GM23338 (cell line): ENCODE data around the gene MAP4. TPM values are rescaled to one million over a fixed set of nuclear protein-coding genes. Genes with fewer than 3 reads are reported as not detected.

ENCODE experiments used
- ATAC-seq: fragments of 200-7000 bp; cut with Tn5 transposase; 3 replicates; pipeline ENCODE4 v1.9.1; 2020
- DNase-seq: peaks from one replicate; pipeline ENCODE4 v3.0.0-alpha.2; 2015; ENCODE audit warnings: low spot score
- H2AFZ ChIP-seq: fragments of 200-600 bp; sonication (generic); 2 replicates; pipeline ENCODE4 v1.8.0; 2016; ENCODE audit warnings: antibody characterized with exemption, mild to moderate bottlenecking, moderate library complexity
- H3F3A ChIP-seq: fragments of 200-600 bp; sonication (generic); replicated peaks from 2 replicates; pipeline ENCODE4 v1.8.0; 2017; ENCODE audit warnings: antibody characterized with exemption, mixed run types, low read depth
- H3K27ac ChIP-seq: fragments of 200-600 bp; sonication (generic); 2 replicates; pipeline ENCODE4 v1.6.1; 2016; ENCODE audit warnings: low read depth
- H3K27me3 ChIP-seq: fragments of 200-600 bp; sonication (generic); 2 replicates; pipeline ENCODE4 v1.8.0; 2016; ENCODE audit warnings: mild to moderate bottlenecking, mixed run types, moderate library complexity; ENCODE audit not compliant: insufficient read depth
- H3K36me3 ChIP-seq: fragments of 200-600 bp; sonication (generic); 2 replicates; pipeline ENCODE4 v1.8.0; 2016; ENCODE audit warnings: mild to moderate bottlenecking; ENCODE audit not compliant: insufficient read depth
- H3K4me1 ChIP-seq: fragments of 200-600 bp; sonication (generic); 2 replicates; pipeline ENCODE4 v1.8.0; 2016; ENCODE audit warnings: mild to moderate bottlenecking, moderate library complexity; ENCODE audit not compliant: insufficient read depth
- H3K4me2 ChIP-seq: fragments of 200-600 bp; sonication (generic); 2 replicates; pipeline ENCODE4 v1.7.1; 2017; ENCODE audit warnings: mixed run types
- H3K4me3 ChIP-seq: fragments of 200-600 bp; sonication (generic); 2 replicates; pipeline ENCODE4 v1.6.1; 2016; ENCODE audit warnings: mixed run types
- H3K79me2 ChIP-seq: fragments of 200-600 bp; sonication (generic); replicated peaks from 2 replicates; pipeline ENCODE4 v1.8.0; 2017; ENCODE audit warnings: mild to moderate bottlenecking; ENCODE audit not compliant: insufficient read depth
- H3K9me2 ChIP-seq: fragments of 200-600 bp; sonication (generic); 2 replicates; pipeline ENCODE4 v1.8.0; 2017; ENCODE audit not compliant: insufficient read depth
- H4K20me1 ChIP-seq: fragments of 200-600 bp; sonication (generic); replicated peaks from 2 replicates; pipeline ENCODE4 v1.8.0; 2017; ENCODE audit warnings: mild to moderate bottlenecking; ENCODE audit not compliant: insufficient read depth
- H3K27ac Mint-ChIP-seq: 2 replicates; pipeline ENCODE4 v1.8.0; 2020; ENCODE audit warnings: inconsistent platforms, mild to moderate bottlenecking, moderate library complexity, mixed read lengths
- H3K27me3 Mint-ChIP-seq: 3 replicates; pipeline ENCODE4 v1.8.0; 2022; ENCODE audit warnings: low read depth, mild to moderate bottlenecking, moderate library complexity, mixed read lengths, inconsistent platforms; ENCODE audit not compliant: insufficient read depth, poor library complexity
- H3K36me3 Mint-ChIP-seq: 3 replicates; pipeline ENCODE4 v1.8.0; 2021; ENCODE audit warnings: low read depth, mild to moderate bottlenecking, inconsistent platforms, moderate library complexity, mixed read lengths
- H3K4me1 Mint-ChIP-seq: 3 replicates; pipeline ENCODE4 v1.8.0; 2020; ENCODE audit warnings: mild to moderate bottlenecking, inconsistent platforms, mixed read lengths
- H3K4me3 Mint-ChIP-seq: 3 replicates; pipeline ENCODE4 v1.8.0; 2021; ENCODE audit warnings: moderate library complexity, mild to moderate bottlenecking, inconsistent platforms, mixed read lengths
- H3K9me3 Mint-ChIP-seq: 3 replicates; pipeline ENCODE4 v1.8.0; 2020; ENCODE audit warnings: moderate library complexity, mild to moderate bottlenecking, inconsistent platforms, mixed read lengths
- CREB1 ChIP-seq: fragments of 250-450 bp; sonication (Bioruptor Pico); IDR thresholded peaks from 2 replicates; pipeline ENCODE4 v1.5.0; 2020; ENCODE audit warnings: low read depth, mild to moderate bottlenecking, moderate library complexity
- EZH2phosphoT487 ChIP-seq: fragments of 200-600 bp; sonication (generic); IDR thresholded peaks from one replicate; pipeline ENCODE4 v1.8.1; 2018; ENCODE audit warnings: antibody characterized with exemption; ENCODE audit not compliant: unreplicated experiment
- JUNB ChIP-seq: IDR thresholded peaks from one replicate; pipeline ENCODE4 v1.6.1; 2016; ENCODE audit warnings: antibody characterized with exemption; ENCODE audit not compliant: unreplicated experiment
- STAT1 ChIP-seq: IDR thresholded peaks from one replicate; pipeline ENCODE4 v1.6.1; 2016; ENCODE audit warnings: antibody characterized with exemption; ENCODE audit not compliant: unreplicated experiment
- ZNF114 ChIP-seq: fragments of 250-450 bp; sonication (Bioruptor Pico); IDR thresholded peaks from 2 replicates; pipeline ENCODE4 v1.5.0; 2020; ENCODE audit warnings: mild to moderate bottlenecking, moderate library complexity
- ZNF331 ChIP-seq: fragments of 250-450 bp; sonication (Bioruptor Pico); IDR thresholded peaks from 2 replicates; pipeline ENCODE4 v1.5.0; 2020; ENCODE audit warnings: low read depth, mild to moderate bottlenecking, moderate library complexity
- polyA plus RNA-seq: library from polyadenylated mRNA; unstranded; fragments of >200 nt; fragmentation: Nextera tagmentation; extraction: Ambion mirVana; gene quantifications from 2 replicates; pipeline ENCODE4 v1.2.1, GENCODE V29; 2016
- total RNA-seq: library from RNA; depleted of rRNA; stranded (reverse); fragments of >200 nt; shearing (Covaris generic); gene quantifications from 2 replicates; pipeline ENCODE4 v1.2.3, GENCODE V29; 2014
- TF ChIP-seq, protein P1 (sequence below), 2 experiments: fragments of 200-600 bp in 1 of 2; sonication (generic) in 1 of 2; conservative IDR thresholded peaks; 2 replicates each; pipeline versions ENCODE4 v1.5.1 to v1.6.1; 2016 to 2017; ENCODE audit warnings: antibody characterized with exemption in 2 of 2, low read depth in 2 of 2, mild to moderate bottlenecking in 2 of 2, moderate library complexity in 1 of 2
- TF ChIP-seq, protein P2 (sequence below): fragments of 250-450 bp; sonication (Bioruptor Pico); IDR thresholded peaks from 2 replicates; pipeline ENCODE4 v1.5.0; 2020; ENCODE audit warnings: mild to moderate bottlenecking, moderate library complexity
- TF ChIP-seq, protein P3 (sequence below): IDR thresholded peaks from one replicate; pipeline ENCODE4 v1.6.1; 2018; ENCODE audit warnings: antibody characterized with exemption; ENCODE audit not compliant: unreplicated experiment

The MAP4 gene
- total and polyA plus RNA-seq, 2 experiments from 2014 or later, result 103 to 113 TPM

DNA sequence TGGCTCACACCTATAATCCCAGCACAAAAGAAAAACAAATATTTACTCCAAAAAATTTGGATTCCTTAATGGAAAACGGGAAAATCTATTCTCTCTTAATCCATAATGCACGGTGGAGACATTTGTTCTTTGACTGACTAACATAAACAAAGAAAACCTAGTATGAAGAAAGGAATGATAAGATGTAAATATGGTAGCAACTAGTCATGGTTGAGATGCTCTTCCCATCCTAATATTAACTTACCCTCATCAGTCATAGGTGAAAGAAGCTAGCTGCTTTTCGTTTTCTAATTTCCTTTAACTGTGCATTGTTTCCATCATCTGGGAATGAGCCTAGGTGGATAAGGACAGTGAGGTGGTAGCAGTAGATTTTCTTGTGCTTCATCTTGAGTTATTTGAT lies 22.0 kb downstream of the MAP4 start:
- H3K79me2 ChIP-seq, result peaks cover 73% of the 10 kb centered on the region
- peak overlapping the region; percentile 50; the same call in 1 of the 2 replicates for H3K27ac ChIP-seq
- Mint-ChIP-seq H3K9me3 (no peaks in the 10 kb centered on the region), H3K27ac (no peak overlapping the region), H3K36me3 (peaks cover 18% of the 10 kb centered on the region; the same call in 2 of the 3 replicates), H3K27me3 (no peaks in the 10 kb centered on the region), H3K4me3 (no peak overlapping the region), H3K4me1 (peaks cover 18% of the 10 kb centered on the region)
- H4K20me1 ChIP-seq, result peaks cover 11% of the 10 kb centered on the region; the same call in 1 of the 2 replicates
- H3K4me3 ChIP-seq, result no peak overlapping the region
- no peak overlapping the region for H2AFZ ChIP-seq
- TF ChIP-seq ZNF114 (CRISPR knock-in tag), result no peak
- ATAC-seq (no peak), DNase-seq (no peak)
- H3K9me2 ChIP-seq, result no peaks in the 10 kb centered on the region
- H3K27me3 ChIP-seq, result no peaks in the 10 kb centered on the region
- H3K4me1 ChIP-seq, result peaks cover 15% of the 10 kb centered on the region; the same call in 1 of the 2 replicates
- H3F3A ChIP-seq, result no peaks in the 10 kb centered on the region
- H3K36me3 ChIP-seq, result no peaks in the 10 kb centered on the region
- H3K4me2 ChIP-seq, result no peak overlapping the region

DNA sequence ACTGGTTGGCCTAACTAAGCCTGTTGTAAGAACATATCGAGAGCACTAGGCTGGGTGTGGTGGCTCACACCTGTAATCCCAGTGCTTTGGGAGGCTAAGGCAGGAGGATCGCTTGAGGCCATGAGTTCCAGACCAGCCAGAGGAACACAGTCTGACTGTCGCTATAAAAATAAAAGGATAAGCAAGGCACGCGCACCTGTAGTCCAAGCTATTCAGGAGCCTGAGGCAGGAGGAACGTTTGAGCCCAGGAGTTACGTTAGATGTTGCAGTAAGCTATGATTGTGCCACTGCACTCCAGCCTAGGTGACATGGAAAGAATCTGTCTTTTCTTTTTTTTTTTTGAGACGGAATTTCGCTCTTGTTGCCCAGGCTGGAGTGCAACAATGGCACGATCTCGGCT lies 24.9 kb downstream of the MAP4 start:
- H3K4me1 Mint-ChIP-seq, result peaks cover 10% of the 10 kb centered on the region
- no peaks in the 10 kb centered on the region for H3K9me3 Mint-ChIP-seq
- DNase-seq, result no peak
- TF ChIP-seq, protein P1, sequence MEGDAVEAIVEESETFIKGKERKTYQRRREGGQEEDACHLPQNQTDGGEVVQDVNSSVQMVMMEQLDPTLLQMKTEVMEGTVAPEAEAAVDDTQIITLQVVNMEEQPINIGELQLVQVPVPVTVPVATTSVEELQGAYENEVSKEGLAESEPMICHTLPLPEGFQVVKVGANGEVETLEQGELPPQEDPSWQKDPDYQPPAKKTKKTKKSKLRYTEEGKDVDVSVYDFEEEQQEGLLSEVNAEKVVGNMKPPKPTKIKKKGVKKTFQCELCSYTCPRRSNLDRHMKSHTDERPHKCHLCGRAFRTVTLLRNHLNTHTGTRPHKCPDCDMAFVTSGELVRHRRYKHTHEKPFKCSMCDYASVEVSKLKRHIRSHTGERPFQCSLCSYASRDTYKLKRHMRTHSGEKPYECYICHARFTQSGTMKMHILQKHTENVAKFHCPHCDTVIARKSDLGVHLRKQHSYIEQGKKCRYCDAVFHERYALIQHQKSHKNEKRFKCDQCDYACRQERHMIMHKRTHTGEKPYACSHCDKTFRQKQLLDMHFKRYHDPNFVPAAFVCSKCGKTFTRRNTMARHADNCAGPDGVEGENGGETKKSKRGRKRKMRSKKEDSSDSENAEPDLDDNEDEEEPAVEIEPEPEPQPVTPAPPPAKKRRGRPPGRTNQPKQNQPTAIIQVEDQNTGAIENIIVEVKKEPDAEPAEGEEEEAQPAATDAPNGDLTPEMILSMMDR (conservative IDR thresholded peaks at IDR 0.05; ENCODE audit: low read depth in 2 of 2), result no peak
- TF ChIP-seq EZH2phosphoT487, result no peak
- TF ChIP-seq, protein P2, sequence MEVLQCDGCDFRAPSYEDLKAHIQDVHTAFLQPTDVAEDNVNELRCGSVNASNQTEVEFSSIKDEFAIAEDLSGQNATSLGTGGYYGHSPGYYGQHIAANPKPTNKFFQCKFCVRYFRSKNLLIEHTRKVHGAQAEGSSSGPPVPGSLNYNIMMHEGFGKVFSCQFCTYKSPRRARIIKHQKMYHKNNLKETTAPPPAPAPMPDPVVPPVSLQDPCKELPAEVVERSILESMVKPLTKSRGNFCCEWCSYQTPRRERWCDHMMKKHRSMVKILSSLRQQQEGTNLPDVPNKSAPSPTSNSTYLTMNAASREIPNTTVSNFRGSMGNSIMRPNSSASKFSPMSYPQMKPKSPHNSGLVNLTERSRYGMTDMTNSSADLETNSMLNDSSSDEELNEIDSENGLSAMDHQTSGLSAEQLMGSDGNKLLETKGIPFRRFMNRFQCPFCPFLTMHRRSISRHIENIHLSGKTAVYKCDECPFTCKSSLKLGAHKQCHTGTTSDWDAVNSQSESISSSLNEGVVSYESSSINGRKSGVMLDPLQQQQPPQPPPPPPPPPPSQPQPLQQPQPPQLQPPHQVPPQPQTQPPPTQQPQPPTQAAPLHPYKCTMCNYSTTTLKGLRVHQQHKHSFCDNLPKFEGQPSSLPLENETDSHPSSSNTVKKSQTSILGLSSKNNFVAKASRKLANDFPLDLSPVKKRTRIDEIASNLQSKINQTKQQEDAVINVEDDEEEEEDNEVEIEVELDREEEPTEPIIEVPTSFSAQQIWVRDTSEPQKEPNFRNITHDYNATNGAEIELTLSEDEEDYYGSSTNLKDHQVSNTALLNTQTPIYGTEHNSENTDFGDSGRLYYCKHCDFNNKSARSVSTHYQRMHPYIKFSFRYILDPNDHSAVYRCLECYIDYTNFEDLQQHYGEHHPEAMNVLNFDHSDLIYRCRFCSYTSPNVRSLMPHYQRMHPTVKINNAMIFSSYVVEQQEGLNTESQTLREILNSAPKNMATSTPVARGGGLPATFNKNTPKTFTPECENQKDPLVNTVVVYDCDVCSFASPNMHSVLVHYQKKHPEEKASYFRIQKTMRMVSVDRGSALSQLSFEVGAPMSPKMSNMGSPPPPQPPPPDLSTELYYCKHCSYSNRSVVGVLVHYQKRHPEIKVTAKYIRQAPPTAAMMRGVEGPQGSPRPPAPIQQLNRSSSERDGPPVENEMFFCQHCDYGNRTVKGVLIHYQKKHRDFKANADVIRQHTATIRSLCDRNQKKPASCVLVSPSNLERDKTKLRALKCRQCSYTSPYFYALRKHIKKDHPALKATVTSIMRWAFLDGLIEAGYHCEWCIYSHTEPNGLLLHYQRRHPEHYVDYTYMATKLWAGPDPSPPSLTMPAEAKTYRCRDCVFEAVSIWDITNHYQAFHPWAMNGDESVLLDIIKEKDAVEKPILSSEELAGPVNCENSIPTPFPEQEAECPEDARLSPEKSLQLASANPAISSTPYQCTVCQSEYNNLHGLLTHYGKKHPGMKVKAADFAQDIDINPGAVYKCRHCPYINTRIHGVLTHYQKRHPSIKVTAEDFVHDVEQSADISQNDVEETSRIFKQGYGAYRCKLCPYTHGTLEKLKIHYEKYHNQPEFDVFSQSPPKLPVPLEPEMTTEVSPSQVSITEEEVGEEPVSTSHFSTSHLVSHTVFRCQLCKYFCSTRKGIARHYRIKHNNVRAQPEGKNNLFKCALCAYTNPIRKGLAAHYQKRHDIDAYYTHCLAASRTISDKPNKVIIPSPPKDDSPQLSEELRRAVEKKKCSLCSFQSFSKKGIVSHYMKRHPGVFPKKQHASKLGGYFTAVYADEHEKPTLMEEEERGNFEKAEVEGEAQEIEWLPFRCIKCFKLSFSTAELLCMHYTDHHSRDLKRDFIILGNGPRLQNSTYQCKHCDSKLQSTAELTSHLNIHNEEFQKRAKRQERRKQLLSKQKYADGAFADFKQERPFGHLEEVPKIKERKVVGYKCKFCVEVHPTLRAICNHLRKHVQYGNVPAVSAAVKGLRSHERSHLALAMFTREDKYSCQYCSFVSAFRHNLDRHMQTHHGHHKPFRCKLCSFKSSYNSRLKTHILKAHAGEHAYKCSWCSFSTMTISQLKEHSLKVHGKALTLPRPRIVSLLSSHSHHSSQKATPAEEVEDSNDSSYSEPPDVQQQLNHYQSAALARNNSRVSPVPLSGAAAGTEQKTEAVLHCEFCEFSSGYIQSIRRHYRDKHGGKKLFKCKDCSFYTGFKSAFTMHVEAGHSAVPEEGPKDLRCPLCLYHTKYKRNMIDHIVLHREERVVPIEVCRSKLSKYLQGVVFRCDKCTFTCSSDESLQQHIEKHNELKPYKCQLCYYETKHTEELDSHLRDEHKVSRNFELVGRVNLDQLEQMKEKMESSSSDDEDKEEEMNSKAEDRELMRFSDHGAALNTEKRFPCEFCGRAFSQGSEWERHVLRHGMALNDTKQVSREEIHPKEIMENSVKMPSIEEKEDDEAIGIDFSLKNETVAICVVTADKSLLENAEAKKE, result no peak
- no peak for TF ChIP-seq JUNB
- no peak for TF ChIP-seq STAT1
- no peak for TF ChIP-seq ZNF114 (CRISPR knock-in tag)
- TF ChIP-seq CREB1, result no peak
- TF ChIP-seq, protein P3, sequence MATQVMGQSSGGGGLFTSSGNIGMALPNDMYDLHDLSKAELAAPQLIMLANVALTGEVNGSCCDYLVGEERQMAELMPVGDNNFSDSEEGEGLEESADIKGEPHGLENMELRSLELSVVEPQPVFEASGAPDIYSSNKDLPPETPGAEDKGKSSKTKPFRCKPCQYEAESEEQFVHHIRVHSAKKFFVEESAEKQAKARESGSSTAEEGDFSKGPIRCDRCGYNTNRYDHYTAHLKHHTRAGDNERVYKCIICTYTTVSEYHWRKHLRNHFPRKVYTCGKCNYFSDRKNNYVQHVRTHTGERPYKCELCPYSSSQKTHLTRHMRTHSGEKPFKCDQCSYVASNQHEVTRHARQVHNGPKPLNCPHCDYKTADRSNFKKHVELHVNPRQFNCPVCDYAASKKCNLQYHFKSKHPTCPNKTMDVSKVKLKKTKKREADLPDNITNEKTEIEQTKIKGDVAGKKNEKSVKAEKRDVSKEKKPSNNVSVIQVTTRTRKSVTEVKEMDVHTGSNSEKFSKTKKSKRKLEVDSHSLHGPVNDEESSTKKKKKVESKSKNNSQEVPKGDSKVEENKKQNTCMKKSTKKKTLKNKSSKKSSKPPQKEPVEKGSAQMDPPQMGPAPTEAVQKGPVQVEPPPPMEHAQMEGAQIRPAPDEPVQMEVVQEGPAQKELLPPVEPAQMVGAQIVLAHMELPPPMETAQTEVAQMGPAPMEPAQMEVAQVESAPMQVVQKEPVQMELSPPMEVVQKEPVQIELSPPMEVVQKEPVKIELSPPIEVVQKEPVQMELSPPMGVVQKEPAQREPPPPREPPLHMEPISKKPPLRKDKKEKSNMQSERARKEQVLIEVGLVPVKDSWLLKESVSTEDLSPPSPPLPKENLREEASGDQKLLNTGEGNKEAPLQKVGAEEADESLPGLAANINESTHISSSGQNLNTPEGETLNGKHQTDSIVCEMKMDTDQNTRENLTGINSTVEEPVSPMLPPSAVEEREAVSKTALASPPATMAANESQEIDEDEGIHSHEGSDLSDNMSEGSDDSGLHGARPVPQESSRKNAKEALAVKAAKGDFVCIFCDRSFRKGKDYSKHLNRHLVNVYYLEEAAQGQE, result no peak
- TF ChIP-seq ZNF331 (CRISPR knock-in tag), result no peak
- H3K36me3 Mint-ChIP-seq, result peaks cover 14% of the 10 kb centered on the region; the same call in 2 of the 3 replicates
- Histone ChIP-seq H3K4me1 (peaks cover 8% of the 10 kb centered on the region; the same call in 1 of the 2 replicates), H3K4me3 (no peak overlapping the region), H3K79me2 (peaks cover 71% of the 10 kb centered on the region), H3K27me3 (no peaks in the 10 kb centered on the region), H3F3A (no peaks in the 10 kb centered on the region), H3K27ac (no peak overlapping the region), H4K20me1 (peaks cover 19% of the 10 kb centered on the region), H3K4me2 (no peak overlapping the region), H2AFZ (no peak overlapping the region), H3K9me2 (no peaks in the 10 kb centered on the region), H3K36me3 (no peaks in the 10 kb centered on the region)
- H3K27me3 Mint-ChIP-seq, result no peaks in the 10 kb centered on the region
- no peak overlapping the region for H3K4me3 Mint-ChIP-seq
- no peak overlapping the region for H3K27ac Mint-ChIP-seq
- ATAC-seq, result no peak
